ENCODE results near the gene TBPL1. TPM values are rescaled to one million over a fixed set of nuclear protein-coding genes. Genes with fewer than 3 reads are reported as not detected.
A peak's percentile ranks its signal among the peaks of the same experiment; 100 is the strongest.

The TBPL1 gene
- total RNA-seq, 1 experiment from 2014 or later: 42.1 TPM

GRCh38 chr6:133989525-133989924 lies 36.5 kb downstream of the TBPL1 start:
- H3K9me3 Mint-ChIP-seq: no peaks in the 10 kb centered on the region
- ATAC-seq (no peak), DNase-seq (ENCODE audit: low spot score) (no peak)
- no peak for TF ChIP-seq ETV6 (CRISPR knock-in tag; IDR thresholded peaks at IDR 0.05)
- no peak for TF ChIP-seq GABPB1 (CRISPR knock-in tag; IDR thresholded peaks at IDR 0.05)
- TF ChIP-seq ZNF416 (CRISPR knock-in tag; IDR thresholded peaks at IDR 0.05): no peak
- TF ChIP-seq ZNF425 (CRISPR knock-in tag; conservative IDR thresholded peaks at IDR 0.05): no peak
- no peak for TF ChIP-seq JAZF1 (CRISPR knock-in tag; IDR thresholded peaks at IDR 0.05)
- no peak for TF ChIP-seq ZNF317 (CRISPR knock-in tag; IDR thresholded peaks at IDR 0.05; ENCODE audit: borderline replicate concordance, low read depth)
- TF ChIP-seq AFF4 (CRISPR knock-in tag; IDR thresholded peaks at IDR 0.05; ENCODE audit: borderline replicate concordance): no peak
- peaks cover 22% of the 10 kb centered on the region for H3K4me1 Mint-ChIP-seq
- H3K27ac Mint-ChIP-seq: peak overlapping the region; percentile 41; the same call in 1 of the 2 replicates
- ChIA-PET CTCF (interaction anchor here (1.3 to 2.5 kb wide), 2 partner anchors 108 kb away, joined by 5 to 9 read pairs; no protein-coding TSS in a partner anchor), POLR2A (no interaction called here)
- H3K36me3 Mint-ChIP-seq: peaks cover 19% of the 10 kb centered on the region
- no peak overlapping the region for H3K4me3 Mint-ChIP-seq
- H3K27me3 Mint-ChIP-seq (ENCODE audit: low read depth): no peaks in the 10 kb centered on the region

- TF ChIP-seq TCF7 (CRISPR knock-in tag; IDR thresholded peaks at IDR 0.05; ENCODE audit: low read depth) (no peak), SOX15 (CRISPR knock-in tag; IDR thresholded peaks at IDR 0.05) (no peak), ARID4B (CRISPR knock-in tag; IDR thresholded peaks at IDR 0.05; ENCODE audit: borderline replicate concordance) (no peak), RORB (CRISPR knock-in tag; IDR thresholded peaks at IDR 0.05) (no peak), ATF1 (CRISPR knock-in tag; IDR thresholded peaks at IDR 0.05) (no peak), GABPB1 (CRISPR knock-in tag; IDR thresholded peaks at IDR 0.05) (no peak), CBFB (CRISPR knock-in tag; IDR thresholded peaks at IDR 0.05; ENCODE audit: low read depth) (no peak), ATF3 (CRISPR knock-in tag; conservative IDR thresholded peaks at IDR 0.05) (no peak), PREB (CRISPR knock-in tag; IDR thresholded peaks at IDR 0.05; ENCODE audit: borderline replicate concordance) (no peak), ELF4 (CRISPR knock-in tag; IDR thresholded peaks at IDR 0.05; ENCODE audit: low read depth) (no peak), E2F1 (CRISPR knock-in tag; IDR thresholded peaks at IDR 0.05) (no peak), ZBTB21 (CRISPR knock-in tag; IDR thresholded peaks at IDR 0.05; ENCODE audit: borderline replicate concordance) (no peak), NR1H2 (CRISPR knock-in tag; IDR thresholded peaks at IDR 0.05) (no peak)
- H3K27ac Mint-ChIP-seq: no peak overlapping the region
- POLR2A ChIA-PET: no interaction called here
- H3K36me3 Mint-ChIP-seq: peaks cover 14% of the 10 kb centered on the region
- H3K9me3 Mint-ChIP-seq: no peaks in the 10 kb centered on the region
- no peak overlapping the region for H3K4me3 Mint-ChIP-seq
- DNase-seq (ENCODE audit: low spot score) (no peak), ATAC-seq (no peak)
- H3K4me1 Mint-ChIP-seq: peaks cover 22% of the 10 kb centered on the region
- CTCF ChIA-PET: interaction anchor here (2.5 kb wide), 1 partner anchor 107 kb away, joined by 9 read pairs; no protein-coding TSS in a partner anchor
- H3K27me3 Mint-ChIP-seq (ENCODE audit: low read depth): no peaks in the 10 kb centered on the region
Measured at GRCh38 chr6:133990321-133990720, 37.3 kb downstream of the TBPL1 start.
